ENCODE results near the gene EBNA1BP2.

DNA sequence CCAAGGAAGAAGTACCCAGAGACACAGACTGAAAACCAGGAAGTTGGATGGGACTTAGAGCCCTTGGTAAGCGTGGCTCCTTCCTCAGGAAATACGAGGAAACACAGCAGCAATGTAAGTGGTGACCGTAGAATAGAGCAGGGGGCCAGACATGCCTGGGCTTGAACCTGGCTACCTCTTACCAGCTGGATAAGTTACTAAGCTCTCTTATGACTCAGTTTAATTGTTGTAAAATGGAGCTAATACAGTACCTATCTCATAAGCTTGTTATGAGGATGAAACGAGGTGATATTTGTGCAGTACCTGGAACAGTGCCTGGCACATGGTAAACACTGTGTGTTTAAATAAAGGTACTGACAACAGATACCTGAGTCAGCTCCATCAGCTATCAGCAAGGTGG lies 19.2 kb downstream of the EBNA1BP2 start:
- TF ChIP-seq, protein P1, sequence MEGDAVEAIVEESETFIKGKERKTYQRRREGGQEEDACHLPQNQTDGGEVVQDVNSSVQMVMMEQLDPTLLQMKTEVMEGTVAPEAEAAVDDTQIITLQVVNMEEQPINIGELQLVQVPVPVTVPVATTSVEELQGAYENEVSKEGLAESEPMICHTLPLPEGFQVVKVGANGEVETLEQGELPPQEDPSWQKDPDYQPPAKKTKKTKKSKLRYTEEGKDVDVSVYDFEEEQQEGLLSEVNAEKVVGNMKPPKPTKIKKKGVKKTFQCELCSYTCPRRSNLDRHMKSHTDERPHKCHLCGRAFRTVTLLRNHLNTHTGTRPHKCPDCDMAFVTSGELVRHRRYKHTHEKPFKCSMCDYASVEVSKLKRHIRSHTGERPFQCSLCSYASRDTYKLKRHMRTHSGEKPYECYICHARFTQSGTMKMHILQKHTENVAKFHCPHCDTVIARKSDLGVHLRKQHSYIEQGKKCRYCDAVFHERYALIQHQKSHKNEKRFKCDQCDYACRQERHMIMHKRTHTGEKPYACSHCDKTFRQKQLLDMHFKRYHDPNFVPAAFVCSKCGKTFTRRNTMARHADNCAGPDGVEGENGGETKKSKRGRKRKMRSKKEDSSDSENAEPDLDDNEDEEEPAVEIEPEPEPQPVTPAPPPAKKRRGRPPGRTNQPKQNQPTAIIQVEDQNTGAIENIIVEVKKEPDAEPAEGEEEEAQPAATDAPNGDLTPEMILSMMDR (IDR thresholded peaks at IDR 0.05; ENCODE audit: insufficient read depth, low read length, poor library complexity, severe bottlenecking), result no peak
- TF ChIP-seq EZH2phosphoT487 (conservative IDR thresholded peaks at IDR 0.05; ENCODE audit: low read length), result no peak
